ENCODE data around the gene SCP2D1. TPM values are rescaled to one million over a fixed set of nuclear protein-coding genes. Genes with fewer than 3 reads are reported as not detected.

The SCP2D1 gene
- total and polyA plus RNA-seq, 2 of the 8 experiments (the other 6 are each of a cell fraction or from before 2014, with no cell fraction given), result not detected

GRCh38 chr20:18849131-18849530, 35.5 kb downstream of the SCP2D1 start:
- peaks cover 0 to 14% (median 6%) of the 10 kb centered on the region in 4 experiments; a peak in 3 of 7 replicates for H3K27me3 ChIP-seq (replicated peaks in 1 of 4; ENCODE audit: control insufficient read depth in 3 of 4, extremely low read depth in 1 of 4, insufficient read depth in 3 of 4, low read length in 3 of 4)
- H3K4me1 ChIP-seq (replicated peaks in 1 of 4; ENCODE audit: control insufficient read depth in 3 of 4, insufficient read depth in 4 of 4, low read length in 3 of 4), result peaks cover 0 to 2% (median 0%) of the 10 kb centered on the region in 4 experiments; a peak in 2 of 7 replicates
- H2BK5ac ChIP-seq (ENCODE audit: low read depth, low read length), result no peak overlapping the region
- ChIA-PET CTCF (ENCODE audit: partially characterized antibody) (interaction anchor here (0.5 to 2.2 kb wide), 3 partner anchors 55 to 1179 kb away, joined by 3 to 6 read pairs (median 3); no protein-coding TSS in a partner anchor), POLR2A (ENCODE audit: partially characterized antibody) (no interaction called here)
- no peak overlapping the region for H4K5ac ChIP-seq (ENCODE audit: insufficient read length, low read depth, low read length)
- no peak overlapping the region for H3K4me2 ChIP-seq (ENCODE audit: insufficient read depth in 1 of 2, low read depth in 2 of 2, low read length in 2 of 2)
- H3K79me1 ChIP-seq (ENCODE audit: low read depth, low read length), result no peaks in the 10 kb centered on the region
- FAIRE-seq (no peak), DNase-seq (ENCODE audit: low read depth in 1 of 2, low spot score in 2 of 2) (no peak)
- H3K18ac ChIP-seq (ENCODE audit: extremely low read depth, low read length), result no peak overlapping the region
- no peak overlapping the region for H4K91ac ChIP-seq (replicated peaks; ENCODE audit: insufficient read length, low read length)
- H2BK12ac ChIP-seq (ENCODE audit: low read depth, low read length), result no peak overlapping the region
- H3K9ac ChIP-seq (replicated peaks in 1 of 4; ENCODE audit: extremely low read depth in 1 of 4, low read depth in 3 of 4, low read length in 3 of 4), result no peak overlapping the region
- no peaks in the 10 kb centered on the region for H3K23me2 ChIP-seq (ENCODE audit: low read depth, low read length)
- no peak overlapping the region for H3K23ac ChIP-seq (ENCODE audit: insufficient read length)
- H3K4me3 ChIP-seq (ENCODE audit: extremely low read depth in 1 of 4, insufficient read depth in 2 of 4, low read depth in 3 of 4, low read length in 4 of 4), result no peak overlapping the region
- no peaks in the 10 kb centered on the region for H3K36me3 ChIP-seq (ENCODE audit: control insufficient read depth in 2 of 4, insufficient read depth in 4 of 4, low read length in 3 of 4)
- H2BK15ac ChIP-seq (ENCODE audit: low read length), result no peak overlapping the region
- no peak overlapping the region for H4K8ac ChIP-seq (ENCODE audit: extremely low read depth, insufficient read depth, low read length)
- no peak overlapping the region for H2BK20ac ChIP-seq (ENCODE audit: low read length)
- H3K14ac ChIP-seq (ENCODE audit: insufficient read length), result no peak overlapping the region
- no peak overlapping the region for H3K27ac ChIP-seq (ENCODE audit: low read depth, low read length)
- WGBS, 2 experiments (ENCODE audit: extremely low coverage in 1 of 2, insufficient coverage in 1 of 2, insufficient read length in 1 of 2, insufficient replicate concordance in 2 of 2, low coverage in 1 of 2, low lambda C conversion rate in 2 of 2, missing lambda C conversion rate in 1 of 2), result 81% methylated on average over 3 of the region's 3 CpGs; no CpG with 5 or more reads in 1 of the 2 experiments
- H2BK120ac ChIP-seq (replicated peaks; ENCODE audit: low read depth, low read length), result no peak overlapping the region
- H3K9me3 ChIP-seq (ENCODE audit: insufficient read depth in 2 of 2, low read depth in 1 of 2, low read length in 1 of 2), result no peaks in the 10 kb centered on the region
- H2AK5ac ChIP-seq (ENCODE audit: low read depth, low read length), result no peak overlapping the region
- no peak overlapping the region for H2AFZ ChIP-seq (ENCODE audit: low read length)
- H3K56ac ChIP-seq (replicated peaks; ENCODE audit: insufficient read length, low read depth, low read length), result no peak overlapping the region
- no peaks in the 10 kb centered on the region for H4K20me1 ChIP-seq (replicated peaks in 1 of 2; ENCODE audit: control insufficient read depth in 1 of 2, insufficient read depth in 2 of 2, low read length in 2 of 2)
- no peak overlapping the region for H3K4ac ChIP-seq (replicated peaks; ENCODE audit: insufficient read length, low read depth, low read length)
- H3K79me2 ChIP-seq (ENCODE audit: control insufficient read depth in 1 of 2, insufficient read depth in 2 of 2, low read length in 2 of 2), result no peaks in the 10 kb centered on the region
- TF ChIP-seq PHF8 (conservative IDR thresholded peaks at IDR 0.05; ENCODE audit: low read depth, low read length), result no peak
- TF ChIP-seq GABPA (IDR thresholded peaks at IDR 0.05; ENCODE audit: borderline replicate concordance, insufficient read depth, low read length), result no peak
- TF ChIP-seq ATF3 (IDR thresholded peaks at IDR 0.05; ENCODE audit: insufficient read depth, low read depth, low read length), result no peak
- TF ChIP-seq JUND (IDR thresholded peaks at IDR 0.05; ENCODE audit: low read length), result no peak
- TF ChIP-seq RFX5 (IDR thresholded peaks at IDR 0.05; ENCODE audit: borderline replicate concordance, low read depth, low read length), result no peak
- no peak for TF ChIP-seq TAF1 (IDR thresholded peaks at IDR 0.05; ENCODE audit: low read depth, low read length)
- TF ChIP-seq CBX8 (IDR thresholded peaks at IDR 0.05; ENCODE audit: borderline replicate concordance, low read depth, low read length), result no peak
- no peak for TF ChIP-seq RNF2 (IDR thresholded peaks at IDR 0.05; ENCODE audit: borderline replicate concordance, low read depth, low read length, missing control alignments, poor library complexity, severe bottlenecking)
- TF ChIP-seq RAD21 (IDR thresholded peaks at IDR 0.05 in 1 of 2, conservative IDR thresholded peaks at IDR 0.05 in 1 of 2; ENCODE audit: low read depth in 2 of 2, low read length in 2 of 2), result no peak
- TF ChIP-seq YY1 (IDR thresholded peaks at IDR 0.05; ENCODE audit: low read depth, low read length), result no peak
- no peak for TF ChIP-seq RXRA (IDR thresholded peaks at IDR 0.05; ENCODE audit: insufficient read depth, low read depth, low read length)
- no peak for TF ChIP-seq EZH2 (IDR thresholded peaks at IDR 0.05; ENCODE audit: low read depth, low read length, severe bottlenecking)
